ENCODE measurements around the gene MBL2.

Gene MBL2

GRCh38 chr10:52744057-52744805 lies 28.4 kb downstream of the MBL2 start:
- H3K27me3 ChIP-seq (ENCODE audit: control insufficient read depth, low read length): no peaks in the 10 kb centered on the region
- no peaks in the 10 kb centered on the region for H3K9me2 ChIP-seq (replicated peaks; ENCODE audit: control insufficient read depth, low read length)
- H4K20me1 ChIP-seq (ENCODE audit: control insufficient read depth, insufficient read depth, low read depth, low read length): no peaks in the 10 kb centered on the region
- no peak overlapping the region for H3K4me2 ChIP-seq (ENCODE audit: low read length)
- no peaks in the 10 kb centered on the region for H3K9me3 ChIP-seq (ENCODE audit: control insufficient read depth, insufficient read depth, low read length)
- no peaks in the 10 kb centered on the region for H3F3A ChIP-seq (ENCODE audit: control insufficient read depth, insufficient read depth)
- H3K27ac ChIP-seq (ENCODE audit: low read depth, low read length): no peak overlapping the region
- H3K4me1 ChIP-seq (ENCODE audit: control insufficient read depth, low read length): peaks cover 3% of the 10 kb centered on the region; the same call in 1 of the 2 replicates
- no peak for TF ChIP-seq CTCF (IDR thresholded peaks at IDR 0.05; ENCODE audit: low read depth, low read length, poor library complexity, severe bottlenecking)
- TF ChIP-seq EZH2phosphoT487 (IDR thresholded peaks at IDR 0.05; ENCODE audit: borderline replicate concordance, low read length): no peak
- H3K4me3 ChIP-seq (ENCODE audit: low read length): no peak overlapping the region
- no peaks in the 10 kb centered on the region for H3K79me2 ChIP-seq (ENCODE audit: control insufficient read depth, low read length)
- H3K36me3 ChIP-seq (ENCODE audit: control insufficient read depth, low read length): no peaks in the 10 kb centered on the region

GRCh38 chr10:52742731-52743130 lies 29.9 kb downstream of the MBL2 start:
- Histone ChIP-seq H3K9me3 (ENCODE audit: control insufficient read depth, insufficient read depth, low read length) (no peaks in the 10 kb centered on the region), H3K9me2 (replicated peaks; ENCODE audit: control insufficient read depth, low read length) (no peaks in the 10 kb centered on the region), H3K4me3 (ENCODE audit: low read length) (no peak overlapping the region), H3F3A (ENCODE audit: control insufficient read depth, insufficient read depth) (no peaks in the 10 kb centered on the region), H4K20me1 (ENCODE audit: control insufficient read depth, insufficient read depth, low read depth, low read length) (no peaks in the 10 kb centered on the region), H3K4me2 (ENCODE audit: low read length) (no peak overlapping the region), H3K27ac (ENCODE audit: low read depth, low read length) (no peak overlapping the region), H3K36me3 (ENCODE audit: control insufficient read depth, low read length) (no peaks in the 10 kb centered on the region), H3K4me1 (ENCODE audit: control insufficient read depth, low read length) (peaks cover 3% of the 10 kb centered on the region; the same call in 1 of the 2 replicates), H3K79me2 (ENCODE audit: control insufficient read depth, low read length) (no peaks in the 10 kb centered on the region), H3K27me3 (ENCODE audit: control insufficient read depth, low read length) (no peaks in the 10 kb centered on the region)
- TF ChIP-seq CTCF (IDR thresholded peaks at IDR 0.05; ENCODE audit: low read depth, low read length, poor library complexity, severe bottlenecking) (no peak), EZH2phosphoT487 (IDR thresholded peaks at IDR 0.05; ENCODE audit: borderline replicate concordance, low read length) (no peak)

GRCh38 chr10:52741851-52742250 lies 30.7 kb downstream of the MBL2 start:
- Histone ChIP-seq H3K79me2 (ENCODE audit: control insufficient read depth, low read length) (no peaks in the 10 kb centered on the region), H3K4me2 (ENCODE audit: low read length) (no peak overlapping the region), H4K20me1 (ENCODE audit: control insufficient read depth, insufficient read depth, low read depth, low read length) (no peaks in the 10 kb centered on the region), H3K9me3 (ENCODE audit: control insufficient read depth, insufficient read depth, low read length) (no peaks in the 10 kb centered on the region), H3K27me3 (ENCODE audit: control insufficient read depth, low read length) (no peaks in the 10 kb centered on the region), H3K4me1 (ENCODE audit: control insufficient read depth, low read length) (no peaks in the 10 kb centered on the region), H3K36me3 (ENCODE audit: control insufficient read depth, low read length) (no peaks in the 10 kb centered on the region), H3K4me3 (ENCODE audit: low read length) (no peak overlapping the region), H3K9me2 (replicated peaks; ENCODE audit: control insufficient read depth, low read length) (no peaks in the 10 kb centered on the region), H3F3A (ENCODE audit: control insufficient read depth, insufficient read depth) (no peaks in the 10 kb centered on the region), H3K27ac (ENCODE audit: low read depth, low read length) (no peak overlapping the region)
- no peak for TF ChIP-seq EZH2phosphoT487 (IDR thresholded peaks at IDR 0.05; ENCODE audit: borderline replicate concordance, low read length)
- no peak for TF ChIP-seq CTCF (IDR thresholded peaks at IDR 0.05; ENCODE audit: low read depth, low read length, poor library complexity, severe bottlenecking)

Measured in DOHH2 (cell line).